ENCODE results near the gene CRYBA1. TPM values are rescaled to one million over a fixed set of nuclear protein-coding genes. Genes with fewer than 3 reads are reported as not detected.

CRYBA1 gene
- total and polyA plus RNA-seq, 2 donors from 2014 or later = not detected

GRCh38 chr17:29242790-29243189 lies 3.9 kb upstream of the CRYBA1 start:
- H3K27me3 ChIP-seq (ENCODE audit: control insufficient read depth, insufficient read depth, low read length) = no peaks in the 10 kb centered on the region
- H3K9ac ChIP-seq (ENCODE audit: low read length in 3 of 3) = no peak overlapping the region
- H3K9me3 ChIP-seq (ENCODE audit: control insufficient read depth in 2 of 3, insufficient read depth in 1 of 3, low read length in 3 of 3) = no peaks in the 10 kb centered on the region
- H3K4me1 ChIP-seq (ENCODE audit: control insufficient read depth in 2 of 3, insufficient read depth in 2 of 3, low read depth in 1 of 3, low read length in 3 of 3) = no peaks in the 10 kb centered on the region
- intact Hi-C loops (cut with DNase I) = no loop called here
- no peak for DNase-seq
- FAIRE-seq = no peak
- no peaks in the 10 kb centered on the region for H3K36me3 ChIP-seq (ENCODE audit: control insufficient read depth in 2 of 3, insufficient read depth in 3 of 3, low read length in 3 of 3)
- TF ChIP-seq, protein P1, sequence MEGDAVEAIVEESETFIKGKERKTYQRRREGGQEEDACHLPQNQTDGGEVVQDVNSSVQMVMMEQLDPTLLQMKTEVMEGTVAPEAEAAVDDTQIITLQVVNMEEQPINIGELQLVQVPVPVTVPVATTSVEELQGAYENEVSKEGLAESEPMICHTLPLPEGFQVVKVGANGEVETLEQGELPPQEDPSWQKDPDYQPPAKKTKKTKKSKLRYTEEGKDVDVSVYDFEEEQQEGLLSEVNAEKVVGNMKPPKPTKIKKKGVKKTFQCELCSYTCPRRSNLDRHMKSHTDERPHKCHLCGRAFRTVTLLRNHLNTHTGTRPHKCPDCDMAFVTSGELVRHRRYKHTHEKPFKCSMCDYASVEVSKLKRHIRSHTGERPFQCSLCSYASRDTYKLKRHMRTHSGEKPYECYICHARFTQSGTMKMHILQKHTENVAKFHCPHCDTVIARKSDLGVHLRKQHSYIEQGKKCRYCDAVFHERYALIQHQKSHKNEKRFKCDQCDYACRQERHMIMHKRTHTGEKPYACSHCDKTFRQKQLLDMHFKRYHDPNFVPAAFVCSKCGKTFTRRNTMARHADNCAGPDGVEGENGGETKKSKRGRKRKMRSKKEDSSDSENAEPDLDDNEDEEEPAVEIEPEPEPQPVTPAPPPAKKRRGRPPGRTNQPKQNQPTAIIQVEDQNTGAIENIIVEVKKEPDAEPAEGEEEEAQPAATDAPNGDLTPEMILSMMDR (IDR thresholded peaks at IDR 0.05; ENCODE audit: borderline replicate concordance, extremely low read depth, insufficient read depth) = no peak
- no peak overlapping the region for H3K4me3 ChIP-seq (ENCODE audit: low read length in 3 of 3)
- no peak overlapping the region for H3K27ac ChIP-seq (ENCODE audit: low read depth in 2 of 2, low read length in 2 of 2)

DNA sequence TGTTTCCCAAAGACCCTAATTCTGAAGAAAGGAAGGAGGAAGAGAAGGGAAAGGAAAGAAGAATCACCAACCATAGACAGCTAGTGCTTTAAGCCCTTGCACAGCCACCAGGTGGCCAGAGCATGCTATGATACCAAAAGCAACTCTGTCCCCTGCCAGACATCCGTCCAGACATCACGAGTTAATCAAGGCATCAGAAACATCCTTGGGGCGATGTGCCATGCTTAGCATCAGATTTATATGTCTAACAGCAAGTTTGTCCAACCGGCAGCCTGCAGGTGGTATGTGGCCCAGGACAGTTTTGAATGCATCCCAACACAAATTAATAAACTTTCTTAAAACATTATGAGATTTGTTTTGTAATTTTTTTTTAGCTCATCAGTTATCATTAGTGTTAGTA lies 2.9 kb upstream of the CRYBA1 start:
- FAIRE-seq (no peak), DNase-seq (peak in 1 of 5 donors; percentile 7)
- Histone ChIP-seq H3K27me3 (ENCODE audit: control insufficient read depth, insufficient read depth, low read length) (no peaks in the 10 kb centered on the region), H3K4me3 (ENCODE audit: low read length in 3 of 3) (no peak overlapping the region), H3K9ac (ENCODE audit: low read length in 3 of 3) (no peak overlapping the region), H3K27ac (ENCODE audit: low read depth in 2 of 2, low read length in 2 of 2) (no peak overlapping the region), H3K9me3 (ENCODE audit: control insufficient read depth in 2 of 3, insufficient read depth in 1 of 3, low read length in 3 of 3) (no peaks in the 10 kb centered on the region), H3K4me1 (ENCODE audit: control insufficient read depth in 2 of 3, insufficient read depth in 2 of 3, low read depth in 1 of 3, low read length in 3 of 3) (no peaks in the 10 kb centered on the region), H3K36me3 (ENCODE audit: control insufficient read depth in 2 of 3, insufficient read depth in 3 of 3, low read length in 3 of 3) (no peaks in the 10 kb centered on the region)
- intact Hi-C loops (cut with DNase I) = no loop called here
- TF ChIP-seq, protein P1 (IDR thresholded peaks at IDR 0.05; ENCODE audit: borderline replicate concordance, extremely low read depth, insufficient read depth) = no peak

- intact Hi-C loops (cut with DNase I) = no loop called here
- no peaks in the 10 kb centered on the region for H3K36me3 ChIP-seq (ENCODE audit: control insufficient read depth in 2 of 3, insufficient read depth in 3 of 3, low read length in 3 of 3)
- FAIRE-seq = no peak
Observed at GRCh38 chr17:29245401-29245800, 1.3 kb upstream of the CRYBA1 start.

More at GRCh38 chr17:29245401-29245800, 1.3 kb upstream of the CRYBA1 start:
- Histone ChIP-seq H3K27me3 (ENCODE audit: control insufficient read depth, insufficient read depth, low read length) (no peaks in the 10 kb centered on the region), H3K9ac (ENCODE audit: low read length in 3 of 3) (no peak overlapping the region), H3K4me1 (ENCODE audit: control insufficient read depth in 2 of 3, insufficient read depth in 2 of 3, low read depth in 1 of 3, low read length in 3 of 3) (no peaks in the 10 kb centered on the region), H3K4me3 (ENCODE audit: low read length in 3 of 3) (no peak overlapping the region), H3K27ac (ENCODE audit: low read depth in 2 of 2, low read length in 2 of 2) (no peak overlapping the region), H3K9me3 (ENCODE audit: control insufficient read depth in 2 of 3, insufficient read depth in 1 of 3, low read length in 3 of 3) (no peaks in the 10 kb centered on the region)
- TF ChIP-seq, protein P1 (IDR thresholded peaks at IDR 0.05; ENCODE audit: borderline replicate concordance, extremely low read depth, insufficient read depth) = no peak
- no peak for DNase-seq

All from kidney (tissue), 14 donors.